K562 (cell line): ENCODE data around the gene SART3. TPM values are rescaled to one million over a fixed set of nuclear protein-coding genes. Genes with fewer than 3 reads are reported as not detected.

Experiments used
- ETV6 ChIP-seq, 3 experiments: fragments of 150-350 bp in 1 of 3; sonication (generic) in 1 of 3; formaldehyde crosslinking in 1 of 3; IDR thresholded peaks; 2 replicates each; pipeline versions ENCODE4 v1.6.1 to v1.8.0; 2014 to 2022; ENCODE audit warnings: borderline replicate concordance in 2 of 3, low read depth in 2 of 3, antibody characterized with exemption in 1 of 3, low read length in 1 of 3, mild to moderate bottlenecking in 1 of 3, missing genetic modification reagents in 1 of 3
- KLF1 ChIP-seq: fragments of 450-650 bp; IDR thresholded peaks from 2 replicates; pipeline ENCODE4 v1.6.1; 2016; ENCODE audit warnings: missing genetic modification characterization, missing compliant biosample characterization
- KLF10 ChIP-seq: fragments of 250-450 bp; sonication (Bioruptor Pico); IDR thresholded peaks from 2 replicates; pipeline ENCODE4 v1.6.1; 2021; ENCODE audit warnings: matching md5 sums
- MEF2A ChIP-seq: IDR thresholded peaks from 2 replicates; pipeline ENCODE4 v1.6.1; 2011; ENCODE audit warnings: low read depth, mild to moderate bottlenecking, low read length, moderate library complexity; ENCODE audit not compliant: control insufficient read depth
- MEIS2 ChIP-seq: fragments of 450-650 bp; IDR thresholded peaks from 2 replicates; pipeline ENCODE4 v1.6.1; 2014; ENCODE audit warnings: mild to moderate bottlenecking; ENCODE audit not compliant: partially characterized antibody
- NRF1 ChIP-seq, 2 experiments: fragments of 450-650 bp; IDR thresholded peaks in 1 of 2; conservative IDR thresholded peaks in 1 of 2; 2 replicates each; pipeline ENCODE4 v1.6.1; 2014; ENCODE audit warnings: mild to moderate bottlenecking in 2 of 2
- PYGO2 ChIP-seq: fragments of 450-650 bp; IDR thresholded peaks from 2 replicates; pipeline ENCODE4 v1.6.1; 2016; ENCODE audit warnings: mild to moderate bottlenecking, missing genetic modification characterization, moderate library complexity, missing compliant biosample characterization
- RUNX1 ChIP-seq: sonication (generic); IDR thresholded peaks from 2 replicates; pipeline ENCODE4 v1.6.1; 2016; ENCODE audit warnings: antibody characterized with exemption, low read depth
- SIN3A ChIP-seq, 2 experiments: fragments of 150-350 bp in 1 of 2; IDR thresholded peaks; 2 replicates each; pipeline ENCODE4 v1.6.1; 2011 to 2016; ENCODE audit warnings: borderline replicate concordance in 2 of 2, low read depth in 2 of 2, low read length in 2 of 2, mild to moderate bottlenecking in 2 of 2, moderate library complexity in 2 of 2; ENCODE audit not compliant: control insufficient read depth in 1 of 2
- SREBF2 ChIP-seq: sonication (generic); formaldehyde crosslinking; IDR thresholded peaks from 2 replicates; pipeline ENCODE4 v1.4.0; 2020; ENCODE audit warnings: mild to moderate bottlenecking, missing genetic modification reagents
- ZFPM2 ChIP-seq: fragments of 250-450 bp; sonication (Bioruptor Pico); IDR thresholded peaks from 2 replicates; pipeline ENCODE4 v1.5.1; 2022; ENCODE audit warnings: mild to moderate bottlenecking
- ZNF12 ChIP-seq: sonication (generic); formaldehyde crosslinking; IDR thresholded peaks from 2 replicates; pipeline ENCODE4 v1.4.0; 2020; ENCODE audit warnings: mild to moderate bottlenecking, missing genetic modification reagents
- polyA plus RNA-seq, 8 experiments: library from polyadenylated mRNA; depleted of rRNA in 4 of 8; stranded (reverse) in 5 of 8; unstranded in 3 of 8; fragments of >200 nt; fragmentation: Nextera tagmentation in 2 of 8; fragmentation: Illumina TruSeq in 1 of 8; extraction: Ambion mirVana in 2 of 8; extraction: Trizol in 1 of 8; gene quantifications; 2 replicates each; pipeline versions ENCODE4 v1.2.1 to v1.2.3, GENCODE V29; 2011 to 2014; ENCODE audit warnings: inconsistent platforms in 1 of 8, missing spikeins in 1 of 8
- total RNA-seq, 7 experiments: library from RNA; depleted of rRNA in 6 of 7; stranded (reverse); fragments of >200 nt in 6 of 7; fragmentation: Illumina TruSeq in 2 of 7; extraction: Trizol in 2 of 7; gene quantifications; 2 replicates each; pipeline versions ENCODE4 v1.2.1 to v1.2.3, GENCODE V29; 2011 to 2021; ENCODE audit warnings: low replicate concordance in 1 of 7
- TF ChIP-seq, protein P1 (sequence below), 2 experiments: fragments of 150-350 bp in 1 of 2; IDR thresholded peaks; 2 replicates each; pipeline ENCODE4 v1.6.1; 2012 to 2016; ENCODE audit warnings: low read depth in 2 of 2, low read length in 2 of 2, mild to moderate bottlenecking in 1 of 2, moderate library complexity in 1 of 2
- TF ChIP-seq, protein P2 (sequence below): fragments of 250-450 bp; sonication (Bioruptor Pico); IDR thresholded peaks from 2 replicates; pipeline ENCODE4 v1.5.0; 2020; ENCODE audit warnings: mild to moderate bottlenecking

The SART3 gene
- total and polyA plus RNA-seq, 9 of the 15 experiments (the other 6 are each of a cell fraction or from before 2014, with no cell fraction given): 8.9 to 167 (median 56.7) TPM

DNA sequence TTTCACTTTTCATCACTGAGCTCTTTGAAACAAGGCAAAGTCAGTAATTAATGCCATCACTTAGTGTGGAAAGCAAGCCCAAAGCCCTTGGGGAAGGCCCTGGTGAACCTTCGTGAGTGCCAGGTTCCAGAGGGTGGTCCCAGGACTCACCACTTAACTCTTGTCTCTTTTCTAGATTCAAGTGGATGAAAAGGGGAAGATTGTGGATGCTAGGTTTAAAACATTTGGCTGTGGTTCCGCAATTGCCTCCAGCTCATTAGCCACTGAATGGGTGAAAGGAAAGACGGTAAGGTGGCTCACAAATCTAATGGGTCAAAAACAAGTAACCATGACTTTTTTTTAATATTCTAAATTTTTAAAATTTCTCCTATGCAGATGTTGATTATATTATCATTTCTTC is 4.2 kb upstream of the SART3 start (continued):
- TF ChIP-seq ZFPM2 (CRISPR knock-in tag) (no peak), PYGO2 (no peak), MEF2A (no peak), RUNX1 (no peak), NRF1 (conservative IDR thresholded peaks at IDR 0.05 in 1 of 2, IDR thresholded peaks at IDR 0.05 in 1 of 2) (no peak), KLF1 (tag) (no peak), ETV6 (IDR thresholded peaks at IDR 0.05; ENCODE audit: borderline replicate concordance in 1 of 2, low read depth in 2 of 2, low read length in 1 of 2) (no peak), ETV6 (CRISPR knock-in tag; IDR thresholded peaks at IDR 0.05; ENCODE audit: borderline replicate concordance) (no peak), SREBF2 (no peak), MEIS2 (no peak), ZNF12 (CRISPR knock-in tag) (no peak), SIN3A (IDR thresholded peaks at IDR 0.05; ENCODE audit: borderline replicate concordance in 2 of 2, control insufficient read depth in 1 of 2, low read depth in 2 of 2, low read length in 2 of 2) (no peak), KLF10 (CRISPR knock-in tag) (no peak)
- TF ChIP-seq, protein P1, sequence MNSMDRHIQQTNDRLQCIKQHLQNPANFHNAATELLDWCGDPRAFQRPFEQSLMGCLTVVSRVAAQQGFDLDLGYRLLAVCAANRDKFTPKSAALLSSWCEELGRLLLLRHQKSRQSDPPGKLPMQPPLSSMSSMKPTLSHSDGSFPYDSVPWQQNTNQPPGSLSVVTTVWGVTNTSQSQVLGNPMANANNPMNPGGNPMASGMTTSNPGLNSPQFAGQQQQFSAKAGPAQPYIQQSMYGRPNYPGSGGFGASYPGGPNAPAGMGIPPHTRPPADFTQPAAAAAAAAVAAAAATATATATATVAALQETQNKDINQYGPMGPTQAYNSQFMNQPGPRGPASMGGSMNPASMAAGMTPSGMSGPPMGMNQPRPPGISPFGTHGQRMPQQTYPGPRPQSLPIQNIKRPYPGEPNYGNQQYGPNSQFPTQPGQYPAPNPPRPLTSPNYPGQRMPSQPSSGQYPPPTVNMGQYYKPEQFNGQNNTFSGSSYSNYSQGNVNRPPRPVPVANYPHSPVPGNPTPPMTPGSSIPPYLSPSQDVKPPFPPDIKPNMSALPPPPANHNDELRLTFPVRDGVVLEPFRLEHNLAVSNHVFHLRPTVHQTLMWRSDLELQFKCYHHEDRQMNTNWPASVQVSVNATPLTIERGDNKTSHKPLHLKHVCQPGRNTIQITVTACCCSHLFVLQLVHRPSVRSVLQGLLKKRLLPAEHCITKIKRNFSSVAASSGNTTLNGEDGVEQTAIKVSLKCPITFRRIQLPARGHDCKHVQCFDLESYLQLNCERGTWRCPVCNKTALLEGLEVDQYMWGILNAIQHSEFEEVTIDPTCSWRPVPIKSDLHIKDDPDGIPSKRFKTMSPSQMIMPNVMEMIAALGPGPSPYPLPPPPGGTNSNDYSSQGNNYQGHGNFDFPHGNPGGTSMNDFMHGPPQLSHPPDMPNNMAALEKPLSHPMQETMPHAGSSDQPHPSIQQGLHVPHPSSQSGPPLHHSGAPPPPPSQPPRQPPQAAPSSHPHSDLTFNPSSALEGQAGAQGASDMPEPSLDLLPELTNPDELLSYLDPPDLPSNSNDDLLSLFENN (IDR thresholded peaks at IDR 0.05; ENCODE audit: low read depth in 2 of 2, low read length in 2 of 2): no peak
- TF ChIP-seq, protein P2, sequence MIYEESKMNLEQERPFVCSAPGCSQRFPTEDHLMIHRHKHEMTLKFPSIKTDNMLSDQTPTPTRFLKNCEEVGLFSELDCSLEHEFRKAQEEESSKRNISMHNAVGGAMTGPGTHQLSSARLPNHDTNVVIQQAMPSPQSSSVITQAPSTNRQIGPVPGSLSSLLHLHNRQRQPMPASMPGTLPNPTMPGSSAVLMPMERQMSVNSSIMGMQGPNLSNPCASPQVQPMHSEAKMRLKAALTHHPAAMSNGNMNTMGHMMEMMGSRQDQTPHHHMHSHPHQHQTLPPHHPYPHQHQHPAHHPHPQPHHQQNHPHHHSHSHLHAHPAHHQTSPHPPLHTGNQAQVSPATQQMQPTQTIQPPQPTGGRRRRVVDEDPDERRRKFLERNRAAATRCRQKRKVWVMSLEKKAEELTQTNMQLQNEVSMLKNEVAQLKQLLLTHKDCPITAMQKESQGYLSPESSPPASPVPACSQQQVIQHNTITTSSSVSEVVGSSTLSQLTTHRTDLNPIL (CRISPR knock-in tag): no peak
- TF ChIP-seq, all 486 proteins: peak for 0
